ENCODE results near the gene GRK6. TPM values are rescaled to one million over a fixed set of nuclear protein-coding genes. Genes with fewer than 3 reads are reported as not detected.
A peak's percentile ranks its signal among the peaks of the same experiment; 100 is the strongest.

The GRK6 gene
- total and polyA plus RNA-seq, 2 experiments from 2014 or later = 39.6 to 62.1 TPM

GRCh38 chr5:177490992-177491391 lies 64.5 kb downstream of the GRK6 start:
- no peak overlapping the region for H3K4me3 ChIP-seq
- H3K36me3 ChIP-seq = peaks cover 48% of the 10 kb centered on the region
- H3K9me3 ChIP-seq (ENCODE audit: low read depth) = no peaks in the 10 kb centered on the region
- H3K27ac ChIP-seq = no peak overlapping the region
- DNase-seq (ENCODE audit: low read depth in 1 of 2, low spot score in 1 of 2) = no peak
- peaks cover 25% of the 10 kb centered on the region for H3K4me1 ChIP-seq (ENCODE audit: low read depth)
- H3K27me3 ChIP-seq = no peaks in the 10 kb centered on the region
- TF ChIP-seq CTCF (IDR thresholded peaks at IDR 0.05; ENCODE audit: low read depth, low read length) = no peak

GRCh38 chr5:177491429-177491945 lies 65.0 kb downstream of the GRK6 start:
- TF ChIP-seq CTCF (IDR thresholded peaks at IDR 0.05; ENCODE audit: low read depth, low read length) = peak; percentile 66
- H3K4me3 ChIP-seq = no peak overlapping the region
- DNase-seq (ENCODE audit: low read depth in 1 of 2, low spot score in 1 of 2) = peak; percentile 61 to 88
- no peaks in the 10 kb centered on the region for H3K9me3 ChIP-seq (ENCODE audit: low read depth)
- H3K27me3 ChIP-seq = no peaks in the 10 kb centered on the region
- H3K36me3 ChIP-seq = peaks cover 43% of the 10 kb centered on the region
- peaks cover 26% of the 10 kb centered on the region for H3K4me1 ChIP-seq (ENCODE audit: low read depth)
- no peak overlapping the region for H3K27ac ChIP-seq

- H3K4me1 ChIP-seq (ENCODE audit: low read depth) = peaks cover 26% of the 10 kb centered on the region
- no peak for DNase-seq (ENCODE audit: low read depth in 1 of 2, low spot score in 1 of 2)
- H3K27ac ChIP-seq = peak overlapping the region; percentile 5
- no peak overlapping the region for H3K4me3 ChIP-seq
- H3K36me3 ChIP-seq = peaks cover 41% of the 10 kb centered on the region
- no peaks in the 10 kb centered on the region for H3K9me3 ChIP-seq (ENCODE audit: low read depth)
- no peak for TF ChIP-seq CTCF (IDR thresholded peaks at IDR 0.05; ENCODE audit: low read depth, low read length)
- no peaks in the 10 kb centered on the region for H3K27me3 ChIP-seq
Measured at GRCh38 chr5:177491983-177492746, 65.7 kb downstream of the GRK6 start.

Other genes with a start within 250 kb of the GRK6 start
- 69.2 and 94.7 TPM in 2 replicates for gene RAB24, start 123.0 kb upstream of the GRK6 start, total RNA-seq
- 70.7 and 81.5 TPM in 2 replicates for gene RAB24, start 123.0 kb upstream of the GRK6 start, polyA plus RNA-seq
- gene PRELID1, start 122.9 kb upstream of the GRK6 start, total RNA-seq = 86.0 and 156 TPM in 2 replicates
- 134 and 185 TPM in 2 replicates for gene PRELID1, start 122.9 kb upstream of the GRK6 start, polyA plus RNA-seq
- gene MXD3, start 114.8 kb upstream of the GRK6 start, total RNA-seq = 15.2 and 112 TPM in 2 replicates
- gene MXD3, start 114.8 kb upstream of the GRK6 start, polyA plus RNA-seq = 7.3 and 50.5 TPM in 2 replicates
- gene LMAN2, start 75.0 kb upstream of the GRK6 start, total RNA-seq = 163 and 198 TPM in 2 replicates
- gene LMAN2, start 75.0 kb upstream of the GRK6 start, polyA plus RNA-seq = 213 and 261 TPM in 2 replicates
- gene RGS14, start 68.8 kb upstream of the GRK6 start, total RNA-seq = 68.1 and 139 TPM in 2 replicates
- gene RGS14, start 68.8 kb upstream of the GRK6 start, polyA plus RNA-seq = 33.6 and 76.5 TPM in 2 replicates
- not detected in 2 replicates for gene SLC34A1, start 42.2 kb upstream of the GRK6 start, total RNA-seq
- not detected in 2 replicates for gene SLC34A1, start 42.2 kb upstream of the GRK6 start, polyA plus RNA-seq
- gene PFN3, start 26.0 kb upstream of the GRK6 start, total RNA-seq = not detected in 2 replicates
- not detected in 2 replicates for gene PFN3, start 26.0 kb upstream of the GRK6 start, polyA plus RNA-seq
- 3.4 and 4.6 TPM in 2 replicates for gene F12, start 17.1 kb upstream of the GRK6 start, total RNA-seq
- 5.0 and 13.6 TPM in 2 replicates for gene F12, start 17.1 kb upstream of the GRK6 start, polyA plus RNA-seq
- gene PRR7, start 20.1 kb downstream of the GRK6 start, total RNA-seq = 26.4 and 29.0 TPM in 2 replicates
- 27.1 and 29.2 TPM in 2 replicates for gene PRR7, start 20.1 kb downstream of the GRK6 start, polyA plus RNA-seq
- gene DBN1, start 47.0 kb downstream of the GRK6 start, total RNA-seq = 258 and 295 TPM in 2 replicates
- 147 and 185 TPM in 2 replicates for gene DBN1, start 47.0 kb downstream of the GRK6 start, polyA plus RNA-seq
- gene PDLIM7, start 70.9 kb downstream of the GRK6 start, total RNA-seq = 165 and 255 TPM in 2 replicates
- gene PDLIM7, start 70.9 kb downstream of the GRK6 start, polyA plus RNA-seq = 328 and 537 TPM in 2 replicates
- gene DOK3, start 83.2 kb downstream of the GRK6 start, total RNA-seq = 2.4 and 6.0 TPM in 2 replicates
- gene DOK3, start 83.2 kb downstream of the GRK6 start, polyA plus RNA-seq = 0.95 and 3.7 TPM in 2 replicates
- 183 and 223 TPM in 2 replicates for gene DDX41, start 90.3 kb downstream of the GRK6 start, total RNA-seq
- 107 and 109 TPM in 2 replicates for gene DDX41, start 90.3 kb downstream of the GRK6 start, polyA plus RNA-seq
- gene FAM193B, start 127.9 kb downstream of the GRK6 start, total RNA-seq = 62.2 and 80.9 TPM in 2 replicates
- 67.4 and 80.2 TPM in 2 replicates for gene FAM193B, start 127.9 kb downstream of the GRK6 start, polyA plus RNA-seq
- 146 and 176 TPM in 2 replicates for gene TMED9, start 165.5 kb downstream of the GRK6 start, total RNA-seq
- gene TMED9, start 165.5 kb downstream of the GRK6 start, polyA plus RNA-seq = 228 and 317 TPM in 2 replicates
- 29.0 and 44.3 TPM in 2 replicates for gene B4GALT7, start 173.5 kb downstream of the GRK6 start, total RNA-seq
- 31.6 and 42.3 TPM in 2 replicates for gene B4GALT7, start 173.5 kb downstream of the GRK6 start, polyA plus RNA-seq